Measurements from ENCODE around the gene SERPINB5. TPM values are rescaled to one million over a fixed set of nuclear protein-coding genes. Genes with fewer than 3 reads are reported as not detected.

The SERPINB5 gene
- total RNA-seq, 4 donors from 2014 or later, result not detected

DNA sequence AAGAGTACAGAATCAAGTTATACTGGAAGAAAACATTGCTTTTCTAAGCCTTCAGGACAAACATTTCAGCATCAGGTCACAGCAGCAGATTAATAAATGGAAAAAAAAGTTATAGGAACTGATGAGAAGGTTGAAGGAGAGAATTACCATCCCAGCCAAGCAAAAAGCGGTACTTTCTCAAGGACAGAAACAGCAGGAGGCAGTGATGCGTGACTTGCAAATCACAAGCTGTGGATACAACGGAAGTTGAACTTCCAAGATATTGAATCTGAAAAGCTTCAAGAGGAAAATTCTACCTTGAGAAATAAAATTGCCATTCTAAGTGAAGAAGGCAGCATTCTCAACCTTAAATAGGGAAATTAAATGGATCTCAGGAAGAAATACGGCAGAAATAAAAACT is 46.9 kb downstream of the SERPINB5 start:
- ATAC-seq (no peak), DNase-seq (no peak)
- in situ Hi-C loops (cut with MboI; ENCODE audit: low sequenced_read_pairs in 4 of 4), result loop anchor here (10.0 to 25.0 kb wide), 2 partner anchors 51 to 464 kb away; no protein-coding TSS in a partner anchor
- no peaks in the 10 kb centered on the region for H3K4me1 ChIP-seq
- TF ChIP-seq, protein P1, sequence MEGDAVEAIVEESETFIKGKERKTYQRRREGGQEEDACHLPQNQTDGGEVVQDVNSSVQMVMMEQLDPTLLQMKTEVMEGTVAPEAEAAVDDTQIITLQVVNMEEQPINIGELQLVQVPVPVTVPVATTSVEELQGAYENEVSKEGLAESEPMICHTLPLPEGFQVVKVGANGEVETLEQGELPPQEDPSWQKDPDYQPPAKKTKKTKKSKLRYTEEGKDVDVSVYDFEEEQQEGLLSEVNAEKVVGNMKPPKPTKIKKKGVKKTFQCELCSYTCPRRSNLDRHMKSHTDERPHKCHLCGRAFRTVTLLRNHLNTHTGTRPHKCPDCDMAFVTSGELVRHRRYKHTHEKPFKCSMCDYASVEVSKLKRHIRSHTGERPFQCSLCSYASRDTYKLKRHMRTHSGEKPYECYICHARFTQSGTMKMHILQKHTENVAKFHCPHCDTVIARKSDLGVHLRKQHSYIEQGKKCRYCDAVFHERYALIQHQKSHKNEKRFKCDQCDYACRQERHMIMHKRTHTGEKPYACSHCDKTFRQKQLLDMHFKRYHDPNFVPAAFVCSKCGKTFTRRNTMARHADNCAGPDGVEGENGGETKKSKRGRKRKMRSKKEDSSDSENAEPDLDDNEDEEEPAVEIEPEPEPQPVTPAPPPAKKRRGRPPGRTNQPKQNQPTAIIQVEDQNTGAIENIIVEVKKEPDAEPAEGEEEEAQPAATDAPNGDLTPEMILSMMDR (IDR thresholded peaks at IDR 0.05 in 4 of 5, conservative IDR thresholded peaks at IDR 0.05 in 1 of 5), result no peak
- no peak for TF ChIP-seq POLR2A (IDR thresholded peaks at IDR 0.05)
- no peaks in the 10 kb centered on the region for H3K27me3 ChIP-seq
- H3K9me3 ChIP-seq, result no peaks in the 10 kb centered on the region
- H3K36me3 ChIP-seq, result no peaks in the 10 kb centered on the region
- intact Hi-C loops (cut with DNase I; ENCODE audit: low total_unique reads), result loop anchor here (2.0 kb wide), 1 partner anchor 51 kb away; no protein-coding TSS in a partner anchor
- H3K27ac ChIP-seq, result no peak overlapping the region
- no peak overlapping the region for H3K4me3 ChIP-seq

DNA sequence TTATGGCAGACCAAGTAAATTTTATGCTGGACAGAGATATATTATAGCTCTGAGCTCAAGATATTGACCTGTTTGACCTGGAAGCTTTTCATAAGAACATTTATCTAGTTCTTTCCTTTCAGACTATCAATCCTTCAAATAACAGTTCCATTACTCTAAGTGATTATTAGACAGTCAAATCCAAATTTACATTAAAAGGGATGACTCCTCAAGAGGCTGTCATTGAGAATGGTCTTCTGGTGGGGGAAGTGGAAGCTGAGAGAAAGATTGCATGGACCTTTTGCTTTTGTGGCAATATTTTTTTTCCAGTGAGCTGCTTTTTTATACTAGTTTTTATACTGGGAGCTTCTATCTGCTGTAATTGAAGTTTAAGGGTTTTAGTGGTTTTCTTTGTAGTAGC is 50.5 kb downstream of the SERPINB5 start:
- H3K9me3 ChIP-seq, result no peaks in the 10 kb centered on the region
- in situ Hi-C loops (cut with MboI; ENCODE audit: low sequenced_read_pairs in 4 of 4), result loop anchor here in 1 of 4 donors (10.0 kb wide), 1 partner anchor 48 kb away; no protein-coding TSS in a partner anchor
- no peak for ATAC-seq
- H3K4me3 ChIP-seq, result no peak overlapping the region
- no peaks in the 10 kb centered on the region for H3K36me3 ChIP-seq
- H3K4me1 ChIP-seq, result no peaks in the 10 kb centered on the region
- intact Hi-C loops (cut with DNase I; ENCODE audit: low total_unique reads), result no loop called here
- no peak overlapping the region for H3K27ac ChIP-seq
- TF ChIP-seq, protein P1 (IDR thresholded peaks at IDR 0.05 in 4 of 5, conservative IDR thresholded peaks at IDR 0.05 in 1 of 5), result no peak
- no peak for TF ChIP-seq POLR2A (IDR thresholded peaks at IDR 0.05)
- no peaks in the 10 kb centered on the region for H3K27me3 ChIP-seq
- DNase-seq, result no peak

DNA sequence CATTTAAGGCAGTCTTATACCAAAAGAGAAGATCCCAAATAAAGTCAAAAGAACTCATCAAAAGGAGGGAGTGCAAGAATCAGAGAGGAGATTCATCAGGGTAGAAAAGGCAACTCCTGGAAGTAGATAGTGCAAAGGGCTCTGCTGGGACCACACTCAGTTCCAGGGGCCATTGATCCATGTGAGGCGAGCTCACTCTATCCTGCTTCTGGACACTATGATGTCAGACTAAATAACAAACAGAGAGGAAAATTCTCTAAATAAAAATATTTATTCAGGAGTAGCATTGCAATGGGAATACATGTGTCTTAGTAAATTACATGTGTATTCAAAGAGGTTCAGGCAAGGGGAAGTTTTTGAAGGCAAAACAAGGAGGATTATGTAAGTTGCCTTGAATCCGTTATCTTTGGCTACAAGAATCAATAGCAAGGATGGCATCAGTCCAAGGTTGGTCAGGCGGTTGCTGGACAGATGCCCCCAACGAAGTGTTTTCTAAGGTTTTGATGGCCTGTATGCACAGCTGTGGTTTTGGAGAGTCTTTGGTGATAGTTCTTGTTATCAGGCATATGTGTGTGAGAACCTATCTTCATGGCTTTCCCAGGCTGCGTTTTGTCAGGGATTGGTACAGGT is 52.2 kb downstream of the SERPINB5 start:
- in situ Hi-C loops (cut with MboI; ENCODE audit: low sequenced_read_pairs in 4 of 4) (loop anchor here in 1 of 4 donors (10.0 kb wide), 1 partner anchor 46 kb away; no protein-coding TSS in a partner anchor), intact Hi-C loops (cut with DNase I; ENCODE audit: low total_unique reads) (no loop called here)
- no peak for TF ChIP-seq POLR2A (IDR thresholded peaks at IDR 0.05)
- TF ChIP-seq, protein P1 (IDR thresholded peaks at IDR 0.05 in 4 of 5, conservative IDR thresholded peaks at IDR 0.05 in 1 of 5), result no peak
- no peaks in the 10 kb centered on the region for H3K27me3 ChIP-seq
- ATAC-seq (no peak), DNase-seq (no peak)
- H3K36me3 ChIP-seq, result no peaks in the 10 kb centered on the region
- no peak overlapping the region for H3K27ac ChIP-seq
- H3K4me1 ChIP-seq, result no peaks in the 10 kb centered on the region
- H3K9me3 ChIP-seq, result no peaks in the 10 kb centered on the region
- H3K4me3 ChIP-seq, result no peak overlapping the region

DNA sequence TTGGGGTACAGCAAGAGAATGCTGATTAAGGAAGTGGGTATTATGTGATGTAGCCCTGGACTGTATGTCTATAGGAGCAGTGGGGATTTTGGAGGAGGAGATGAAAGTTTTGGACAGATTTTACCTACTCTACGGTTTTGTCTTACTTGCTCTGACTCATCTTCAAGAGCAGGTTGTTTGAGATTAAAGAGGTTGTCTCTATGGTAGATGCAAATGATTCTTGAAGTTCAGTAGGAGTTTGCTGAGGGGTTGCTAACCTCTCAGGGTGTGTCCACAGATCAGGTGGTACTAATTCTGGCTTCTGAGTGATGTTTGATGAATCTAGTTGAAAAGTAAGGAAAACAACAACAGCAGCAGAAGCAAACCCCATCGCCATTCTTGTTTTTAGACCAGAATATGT is 55.7 kb downstream of the SERPINB5 start:
- DNase-seq (no peak), ATAC-seq (no peak)
- H3K4me3 ChIP-seq, result no peak overlapping the region
- no peaks in the 10 kb centered on the region for H3K36me3 ChIP-seq
- no peaks in the 10 kb centered on the region for H3K9me3 ChIP-seq
- in situ Hi-C loops (cut with MboI; ENCODE audit: low sequenced_read_pairs in 4 of 4) (no loop called here), intact Hi-C loops (cut with DNase I; ENCODE audit: low total_unique reads) (no loop called here)
- no peak for TF ChIP-seq POLR2A (IDR thresholded peaks at IDR 0.05)
- TF ChIP-seq, protein P1 (IDR thresholded peaks at IDR 0.05 in 4 of 5, conservative IDR thresholded peaks at IDR 0.05 in 1 of 5), result no peak
- H3K27me3 ChIP-seq, result no peaks in the 10 kb centered on the region
- H3K4me1 ChIP-seq, result no peaks in the 10 kb centered on the region
- no peak overlapping the region for H3K27ac ChIP-seq
